Osteoblast (primary cell): ENCODE data around the gene ANAPC13. TPM values are rescaled to one million over a fixed set of nuclear protein-coding genes. Genes with fewer than 3 reads are reported as not detected.

ENCODE experiments used
- DNase-seq: peaks from one replicate; pipeline ENCODE4 v3.0.0; 2011; ENCODE audit warnings: low spot score, mixed read lengths; ENCODE audit not compliant: insufficient read length; ENCODE audit errors: missing footprints
- H2AFZ ChIP-seq: 2 replicates; pipeline ENCODE4 v1.6.0; 2011; ENCODE audit warnings: mild to moderate bottlenecking, low read length
- H3K27ac ChIP-seq: 2 replicates; pipeline ENCODE4 v1.5.1; 2011; ENCODE audit warnings: mild to moderate bottlenecking, low read depth, low read length, moderate library complexity
- H3K27me3 ChIP-seq: 2 replicates; pipeline ENCODE4 v1.6.0; 2012; ENCODE audit warnings: mild to moderate bottlenecking, control low read depth, inconsistent platforms, low read length, moderate library complexity; ENCODE audit not compliant: insufficient read depth
- H3K36me3 ChIP-seq: 2 replicates; pipeline ENCODE4 v1.5.1; 2011; ENCODE audit warnings: mild to moderate bottlenecking, low read length, control low read depth, moderate library complexity; ENCODE audit not compliant: insufficient read depth
- H3K4me1 ChIP-seq: 2 replicates; pipeline ENCODE4 v1.5.1; 2011; ENCODE audit warnings: mild to moderate bottlenecking, low read length, control low read depth, moderate library complexity; ENCODE audit not compliant: insufficient read depth
- H3K4me2 ChIP-seq: 2 replicates; pipeline ENCODE4 v1.6.0; 2011; ENCODE audit warnings: mild to moderate bottlenecking, low read length; ENCODE audit not compliant: insufficient read depth
- H3K4me3 ChIP-seq: fragments of 200-600 bp; sonication (generic); 3 replicates; pipeline ENCODE4 v1.5.1; 2012; ENCODE audit warnings: mild to moderate bottlenecking, low read length, inconsistent platforms; ENCODE audit not compliant: insufficient read depth
- H3K79me2 ChIP-seq: 2 replicates; pipeline ENCODE4 v1.6.0; 2012; ENCODE audit warnings: mild to moderate bottlenecking, low read length, control low read depth, inconsistent platforms; ENCODE audit not compliant: insufficient read depth
- H3K9me3 ChIP-seq: 2 replicates; pipeline ENCODE4 v1.5.1; 2011; ENCODE audit warnings: low read depth, low read length, control low read depth
- H4K20me1 ChIP-seq: 2 replicates; pipeline ENCODE4 v1.6.0; 2012; ENCODE audit warnings: mild to moderate bottlenecking, low read length, control low read depth; ENCODE audit not compliant: insufficient read depth
- CTCF ChIP-seq: IDR thresholded peaks from 2 replicates; pipeline ENCODE4 v1.5.1; 2011; ENCODE audit warnings: mild to moderate bottlenecking, low read depth, low read length, moderate library complexity; ENCODE audit errors: extremely low read depth
- total RNA-seq: library from RNA; depleted of rRNA; stranded (reverse); fragments of >200 nt; gene quantifications from 2 replicates; pipeline ENCODE4 v1.2.3, GENCODE V29; 2012

Gene ANAPC13
- total RNA-seq, 1 donor = 68.4 TPM

GRCh38 chr3:134445636-134446035 is 40.1 kb downstream of the ANAPC13 start:
- H3K27ac ChIP-seq = peak overlapping the region; percentile 80
- H3K79me2 ChIP-seq = no peaks in the 10 kb centered on the region
- no peak overlapping the region for H3K4me3 ChIP-seq
- no peaks in the 10 kb centered on the region for H3K9me3 ChIP-seq
- no peaks in the 10 kb centered on the region for H3K27me3 ChIP-seq
- no peak for DNase-seq
- H4K20me1 ChIP-seq = no peaks in the 10 kb centered on the region
- H2AFZ ChIP-seq = no peak overlapping the region
- TF ChIP-seq CTCF = no peak
- no peaks in the 10 kb centered on the region for H3K36me3 ChIP-seq
- peak overlapping the region; percentile 22 for H3K4me2 ChIP-seq
- H3K4me1 ChIP-seq = peaks cover 38% of the 10 kb centered on the region

GRCh38 chr3:134445095-134445494 is 40.7 kb downstream of the ANAPC13 start:
- Histone ChIP-seq H3K36me3 (no peaks in the 10 kb centered on the region), H3K4me2 (no peak overlapping the region), H3K4me1 (peaks cover 38% of the 10 kb centered on the region), H3K27ac (peak overlapping the region; percentile 80), H3K27me3 (no peaks in the 10 kb centered on the region), H2AFZ (no peak overlapping the region), H4K20me1 (no peaks in the 10 kb centered on the region), H3K79me2 (no peaks in the 10 kb centered on the region), H3K4me3 (no peak overlapping the region), H3K9me3 (no peaks in the 10 kb centered on the region)
- no peak for DNase-seq
- TF ChIP-seq CTCF = no peak

GRCh38 chr3:134441821-134442220 is 44.0 kb downstream of the ANAPC13 start:
- peaks cover 30% of the 10 kb centered on the region for H3K4me1 ChIP-seq
- H3K79me2 ChIP-seq = no peaks in the 10 kb centered on the region
- H3K36me3 ChIP-seq = no peaks in the 10 kb centered on the region
- no peak for TF ChIP-seq CTCF
- no peak overlapping the region for H3K27ac ChIP-seq
- H3K4me3 ChIP-seq = no peak overlapping the region
- H2AFZ ChIP-seq = peak overlapping the region; percentile 18
- no peak for DNase-seq
- H4K20me1 ChIP-seq = no peaks in the 10 kb centered on the region
- no peaks in the 10 kb centered on the region for H3K27me3 ChIP-seq
- H3K4me2 ChIP-seq = no peak overlapping the region
- no peaks in the 10 kb centered on the region for H3K9me3 ChIP-seq

GRCh38 chr3:134441321-134441720 is 44.5 kb downstream of the ANAPC13 start:
- H3K36me3 ChIP-seq = no peaks in the 10 kb centered on the region
- H3K9me3 ChIP-seq = no peaks in the 10 kb centered on the region
- no peak overlapping the region for H3K4me3 ChIP-seq
- H3K27ac ChIP-seq = no peak overlapping the region
- H3K27me3 ChIP-seq = no peaks in the 10 kb centered on the region
- no peaks in the 10 kb centered on the region for H4K20me1 ChIP-seq
- H3K4me1 ChIP-seq = peaks cover 25% of the 10 kb centered on the region
- H3K4me2 ChIP-seq = no peak overlapping the region
- no peak for TF ChIP-seq CTCF
- no peak overlapping the region for H2AFZ ChIP-seq
- H3K79me2 ChIP-seq = no peaks in the 10 kb centered on the region
- no peak for DNase-seq
